ENCODE measurements around the gene SNCA.

Gene SNCA

DNA sequence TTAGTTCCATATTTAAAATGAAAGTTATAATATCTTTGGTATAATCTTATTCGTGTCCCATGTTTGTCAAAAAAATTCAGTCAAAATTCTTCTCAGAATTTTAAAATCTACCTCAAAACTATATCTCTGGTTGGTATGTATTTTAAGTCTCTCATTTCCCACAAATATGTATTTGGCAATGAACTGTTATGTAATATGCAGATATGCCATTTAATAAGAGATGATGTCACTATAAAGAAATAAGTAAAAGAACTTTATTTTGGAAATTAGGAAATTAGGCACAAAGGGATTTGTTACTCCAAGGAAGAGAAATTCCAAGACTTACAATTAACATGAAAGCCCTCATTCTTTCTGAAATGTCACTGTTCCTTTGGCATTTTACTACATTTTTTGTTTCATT is 15.3 kb downstream of the SNCA start:
- no peak overlapping the region for H3K4me3 ChIP-seq (ENCODE audit: low read depth, low read length)
- DNase-seq (ENCODE audit: low read depth) = no peak
- TF ChIP-seq, protein P1, sequence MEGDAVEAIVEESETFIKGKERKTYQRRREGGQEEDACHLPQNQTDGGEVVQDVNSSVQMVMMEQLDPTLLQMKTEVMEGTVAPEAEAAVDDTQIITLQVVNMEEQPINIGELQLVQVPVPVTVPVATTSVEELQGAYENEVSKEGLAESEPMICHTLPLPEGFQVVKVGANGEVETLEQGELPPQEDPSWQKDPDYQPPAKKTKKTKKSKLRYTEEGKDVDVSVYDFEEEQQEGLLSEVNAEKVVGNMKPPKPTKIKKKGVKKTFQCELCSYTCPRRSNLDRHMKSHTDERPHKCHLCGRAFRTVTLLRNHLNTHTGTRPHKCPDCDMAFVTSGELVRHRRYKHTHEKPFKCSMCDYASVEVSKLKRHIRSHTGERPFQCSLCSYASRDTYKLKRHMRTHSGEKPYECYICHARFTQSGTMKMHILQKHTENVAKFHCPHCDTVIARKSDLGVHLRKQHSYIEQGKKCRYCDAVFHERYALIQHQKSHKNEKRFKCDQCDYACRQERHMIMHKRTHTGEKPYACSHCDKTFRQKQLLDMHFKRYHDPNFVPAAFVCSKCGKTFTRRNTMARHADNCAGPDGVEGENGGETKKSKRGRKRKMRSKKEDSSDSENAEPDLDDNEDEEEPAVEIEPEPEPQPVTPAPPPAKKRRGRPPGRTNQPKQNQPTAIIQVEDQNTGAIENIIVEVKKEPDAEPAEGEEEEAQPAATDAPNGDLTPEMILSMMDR (IDR thresholded peaks at IDR 0.05; ENCODE audit: control insufficient read depth, extremely low read depth, insufficient read depth) = no peak

DNA sequence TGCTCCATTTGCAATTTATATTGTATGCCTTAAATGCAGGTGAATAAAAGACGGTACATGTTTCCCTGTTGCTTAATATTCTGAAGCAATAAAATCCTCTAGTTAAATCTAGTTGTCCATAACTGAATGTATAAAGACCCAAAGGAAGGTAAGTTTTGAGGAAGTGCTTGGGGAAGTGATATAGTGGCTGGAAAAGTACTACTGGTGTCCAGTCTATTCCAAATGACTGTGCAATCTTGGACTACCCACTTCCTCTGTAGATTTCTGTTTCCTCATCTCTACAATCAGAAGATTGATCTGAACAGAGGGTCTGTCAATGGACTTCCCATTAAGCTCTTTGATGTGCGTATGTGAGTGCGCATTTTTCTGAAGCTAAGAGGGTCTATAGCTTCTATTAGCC is 17.0 kb downstream of the SNCA start:
- TF ChIP-seq, protein P1 (IDR thresholded peaks at IDR 0.05; ENCODE audit: control insufficient read depth, extremely low read depth, insufficient read depth) = no peak
- DNase-seq (ENCODE audit: low read depth) = no peak
- H3K4me3 ChIP-seq (ENCODE audit: low read depth, low read length) = no peak overlapping the region

DNA sequence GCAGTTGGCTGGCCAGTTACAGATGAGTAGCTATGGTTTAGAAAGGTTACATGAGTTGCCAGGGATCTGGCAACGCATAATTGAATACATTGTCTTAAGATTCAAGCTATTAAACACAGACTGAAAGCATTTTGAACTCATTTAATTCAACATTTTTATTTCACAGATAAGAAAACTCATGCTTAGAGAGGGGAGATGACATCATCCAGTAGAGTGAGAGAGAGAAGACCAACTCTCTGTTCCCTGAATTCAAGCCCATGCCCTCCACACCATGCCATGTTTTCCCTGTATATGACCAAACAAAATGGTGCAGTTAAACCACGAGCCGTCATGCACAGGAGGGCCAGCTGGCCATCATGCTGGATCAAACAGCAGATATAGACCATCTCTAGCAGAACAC is 22.6 kb downstream of the SNCA start:
- TF ChIP-seq, protein P1 (IDR thresholded peaks at IDR 0.05; ENCODE audit: control insufficient read depth, extremely low read depth, insufficient read depth) = no peak
- no peak overlapping the region for H3K4me3 ChIP-seq (ENCODE audit: low read depth, low read length)
- no peak for DNase-seq (ENCODE audit: low read depth)

DNA sequence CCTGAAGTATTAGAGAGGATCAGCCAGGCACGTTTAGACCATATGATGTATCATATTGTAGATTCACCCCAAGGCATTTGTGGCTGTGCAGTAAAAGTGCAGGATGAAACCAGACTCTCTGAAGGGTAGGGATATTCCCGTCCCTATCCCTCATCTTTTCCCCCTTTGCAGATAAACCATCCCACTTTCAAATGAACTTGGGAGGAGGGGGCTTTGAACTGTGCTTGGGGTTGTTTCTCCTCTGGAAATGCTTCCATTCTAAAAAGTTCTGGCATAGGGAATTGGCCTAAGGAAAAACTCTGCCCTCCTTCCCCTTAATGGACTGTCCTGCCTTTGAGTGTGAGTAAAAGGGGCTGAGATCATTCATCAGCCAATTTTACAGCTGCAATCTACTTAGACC is 23.8 kb downstream of the SNCA start:
- H3K4me3 ChIP-seq (ENCODE audit: low read depth, low read length) = no peak overlapping the region
- TF ChIP-seq, protein P1 (IDR thresholded peaks at IDR 0.05; ENCODE audit: control insufficient read depth, extremely low read depth, insufficient read depth) = no peak
- DNase-seq (ENCODE audit: low read depth) = no peak

DNA sequence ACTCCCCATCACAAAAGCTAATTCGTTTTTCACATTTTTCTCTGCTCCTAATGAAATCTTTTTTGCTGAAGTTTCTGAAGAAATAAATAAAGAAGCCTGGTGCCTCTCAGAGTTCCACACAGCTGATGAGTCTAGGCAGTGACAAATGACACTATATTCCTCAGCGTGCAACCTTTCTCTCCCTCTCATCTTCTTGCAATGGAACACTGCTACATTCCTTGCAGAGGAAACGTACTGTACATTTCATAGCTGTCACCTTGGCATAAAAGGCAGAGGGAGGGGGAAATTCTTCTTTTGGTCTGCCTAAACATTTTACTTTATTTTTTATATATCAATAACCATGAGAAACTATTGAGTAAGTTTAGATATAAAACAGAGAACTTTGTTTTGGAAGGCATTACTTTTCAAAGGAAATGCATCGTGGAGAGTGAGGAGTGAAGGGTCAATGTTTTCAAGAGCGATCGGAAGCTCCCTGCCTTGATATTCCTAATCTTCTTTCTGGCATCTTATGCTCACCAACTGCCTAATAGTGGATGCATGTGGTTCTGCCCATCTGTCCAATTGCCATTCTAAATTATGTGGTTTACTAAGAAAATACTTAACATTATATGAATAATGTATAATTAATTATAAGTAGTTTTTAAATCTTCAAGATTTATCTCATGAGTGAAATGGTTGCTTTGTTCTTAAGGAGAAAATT is 29.4 kb downstream of the SNCA start:
- TF ChIP-seq, protein P1 (IDR thresholded peaks at IDR 0.05; ENCODE audit: control insufficient read depth, extremely low read depth, insufficient read depth) = no peak
- H3K4me3 ChIP-seq (ENCODE audit: low read depth, low read length) = no peak overlapping the region
- DNase-seq (ENCODE audit: low read depth) = no peak

DNA sequence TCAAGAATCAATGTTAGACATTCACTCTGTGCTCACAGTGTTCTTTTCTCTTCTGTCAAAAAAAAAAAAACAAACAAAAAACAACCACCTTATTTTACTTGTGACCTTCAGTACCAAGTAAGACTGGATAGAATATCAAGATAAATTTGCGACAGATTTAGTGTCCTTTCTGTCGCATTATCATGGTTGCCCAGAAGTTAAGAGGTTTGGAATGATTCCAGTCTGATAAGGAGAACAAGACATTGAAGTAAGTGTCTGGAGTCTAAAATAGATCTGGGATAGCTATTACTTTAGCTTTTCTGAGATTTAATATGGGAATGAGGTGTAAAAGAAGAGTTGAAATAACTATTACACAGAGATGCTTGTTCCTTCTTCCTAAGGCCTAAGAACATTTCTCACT is 31.7 kb downstream of the SNCA start:
- no peak overlapping the region for H3K4me3 ChIP-seq (ENCODE audit: low read depth, low read length)
- no peak for DNase-seq (ENCODE audit: low read depth)
- TF ChIP-seq, protein P1 (IDR thresholded peaks at IDR 0.05; ENCODE audit: control insufficient read depth, extremely low read depth, insufficient read depth) = no peak

DNA sequence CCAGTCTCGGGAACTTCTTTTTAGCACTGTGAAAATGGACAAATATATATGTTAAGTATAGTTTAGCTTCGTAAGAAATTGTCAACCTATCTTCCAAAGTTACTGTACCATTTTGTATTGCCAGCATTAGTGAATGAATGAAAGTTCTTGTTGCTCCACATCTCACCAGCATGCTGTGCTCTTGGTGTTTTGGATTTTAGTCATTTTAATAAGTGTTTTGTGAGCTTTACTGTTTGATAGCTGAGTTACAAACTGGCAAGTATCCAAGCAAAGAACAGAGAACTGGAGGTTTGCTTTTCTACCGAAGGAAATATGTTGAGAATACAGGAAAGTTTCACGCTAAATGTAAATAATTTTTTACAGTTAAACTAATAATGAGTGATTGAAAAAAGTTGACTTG is 33.0 kb downstream of the SNCA start:
- no peak overlapping the region for H3K4me3 ChIP-seq (ENCODE audit: low read depth, low read length)
- DNase-seq (ENCODE audit: low read depth) = peak; percentile 59
- TF ChIP-seq, protein P1 (IDR thresholded peaks at IDR 0.05; ENCODE audit: control insufficient read depth, extremely low read depth, insufficient read depth) = peak; percentile 59
